Stomach (tissue), 9 donors: ENCODE data around the gene WBP2NL. TPM values are rescaled to one million over a fixed set of nuclear protein-coding genes. Genes with fewer than 3 reads are reported as not detected.

ENCODE experiments used
- DNase-seq, 2 donors: peaks; one replicate each; pipeline versions ENCODE4 v3.0.0 to v3.0.0-alpha.2; 2013 to 2019
- H3K27ac ChIP-seq, 5 donors: fragments of 200-600 bp in 4 of 5; sonication (generic) in 4 of 5; one replicate each; pipeline ENCODE4 v1.5.1; 2013 to 2019; ENCODE audit warnings: mild to moderate bottlenecking in 1 of 5, moderate library complexity in 1 of 5
- H3K27me3 ChIP-seq, 3 donors: fragments of 200-600 bp; sonication (generic); one replicate each; pipeline ENCODE4 v1.5.1; 2017 to 2019; ENCODE audit warnings: mixed run types in 1 of 3
- H3K36me3 ChIP-seq, 4 donors: fragments of 200-600 bp; sonication (generic); 1 replicate in 3 of 4; 2 replicates in 1 of 4; pipeline ENCODE4 v1.5.1; 2016 to 2019
- H3K4me1 ChIP-seq, 4 donors: fragments of 200-600 bp; sonication (generic); one replicate each; pipeline ENCODE4 v1.5.1; 2016 to 2019
- H3K4me3 ChIP-seq, 4 donors: fragments of 200-600 bp; sonication (generic) in 3 of 4; one replicate each; pipeline ENCODE4 v1.5.1; 2016 to 2019; ENCODE audit warnings: mild to moderate bottlenecking in 1 of 4
- H3K9me3 ChIP-seq, 4 donors: fragments of 200-600 bp; sonication (generic); one replicate each; pipeline ENCODE4 v1.5.1; 2016 to 2019
- CTCF ChIP-seq, 7 experiments: fragments of 450-650 bp in 4 of 7; fragments of 200-600 bp in 3 of 7; sonication (generic) in 3 of 7; IDR thresholded peaks; one replicate each; pipeline ENCODE4 v1.5.1; 2016 to 2019; ENCODE audit warnings: antibody characterized with exemption in 7 of 7, control low read depth in 2 of 7, mild to moderate bottlenecking in 1 of 7
- EP300 ChIP-seq: sonication (generic); formaldehyde crosslinking; IDR thresholded peaks from one replicate; pipeline ENCODE4 v1.6.1; 2017; ENCODE audit warnings: antibody characterized with exemption
- POLR2A ChIP-seq, 4 donors: fragments of 450-650 bp; IDR thresholded peaks; one replicate each; pipeline ENCODE4 v1.6.1; 2016; ENCODE audit warnings: antibody characterized with exemption in 4 of 4, control low read depth in 2 of 4, mild to moderate bottlenecking in 1 of 4, moderate library complexity in 1 of 4
- POLR2AphosphoS5 ChIP-seq, 3 donors: sonication (generic); formaldehyde crosslinking; IDR thresholded peaks; one replicate each; pipeline ENCODE4 v1.6.1; 2016; ENCODE audit warnings: antibody characterized with exemption in 3 of 3
- WGBS, 5 donors: extraction: QIAGEN DNeasy Blood & Tissue Kit in 3 of 5; methylation state at CpG; one replicate each; pipeline versions ENCODE4 v1.1.5 to v1.1.7; 2013 to 2018; 5-methylcytosine and 5-hydroxymethylcytosine counted together
- intact Hi-C: fragments of 100-400 bp; cut with DNase I; formaldehyde crosslinking; loops from one replicate; pipeline ENCODE4 v1.15.1; 2023; ENCODE audit warnings: low total_unique reads
- polyA plus RNA-seq, 3 donors: library from polyadenylated mRNA; stranded (reverse); fragments of 200-250 nt; gene quantifications; one replicate each; pipeline ENCODE4 v1.2.3, GENCODE V29; 2013
- small RNA-seq, 4 donors: library from RNA; depleted of rRNA; stranded (forward); fragments of <200 nt; gene quantifications; one replicate each; pipeline ENCODE3, GENCODE V24; 2016
- total RNA-seq, 5 donors: library from RNA; depleted of rRNA; stranded (reverse); fragments of >200 nt; gene quantifications; one replicate each; pipeline versions ENCODE4 v1.1.0 to v1.2.3, GENCODE V29; 2014 to 2016
- donor health status: healthy with polysubstance abuse.
- donor health status: Bipolar disorder and iron deficiency.
- donor health status: healthy.

The WBP2NL gene
- total and polyA plus RNA-seq, 8 donors, result 1.2 to 4.8 (median 1.2) TPM; not detected in 3

- Histone ChIP-seq H3K4me3 (peak overlapping the region; percentile 59 to 81 (median 68)), H3K4me1 (peaks cover 41 to 71% (median 56%) of the 10 kb centered on the region in 4 donors), H3K36me3 (peaks cover 7 to 22% (median 21%) of the 10 kb centered on the region in 4 donors), H3K9me3 (no peaks in the 10 kb centered on the region), H3K27ac (peak overlapping the region; percentile 93 to 97 (median 95)), H3K27me3 (no peaks in the 10 kb centered on the region)
- TF ChIP-seq EP300, result no peak
- TF ChIP-seq POLR2AphosphoS5 (IDR thresholded peaks at IDR 0.05), result no peak
- no peak for TF ChIP-seq CTCF (IDR thresholded peaks at IDR 0.05)
- TF ChIP-seq POLR2A (IDR thresholded peaks at IDR 0.05), result no peak
- peak in 1 of 2 donors; percentile 39 for DNase-seq
- intact Hi-C loops, result no loop called here
- WGBS, 5 donors, result 46 to 57% (median 51%) methylated on average over 9 of the region's 9 CpGs
Measured at GRCh38 chr22:42074846-42075676, 76.5 kb downstream of the WBP2NL start.

GRCh38 chr22:42076764-42077485 lies 78.3 kb downstream of the WBP2NL start:
- H3K27me3 ChIP-seq, result no peaks in the 10 kb centered on the region
- no peaks in the 10 kb centered on the region for H3K9me3 ChIP-seq
- H3K27ac ChIP-seq, result peak overlapping the region in 3 of 5 donors; percentile 96 to 99 (median 99)
- DNase-seq, result peak in 1 of 2 donors; percentile 22
- no peak overlapping the region for H3K4me3 ChIP-seq
- H3K36me3 ChIP-seq, result peaks cover 7 to 24% (median 22%) of the 10 kb centered on the region in 4 donors
- TF ChIP-seq POLR2AphosphoS5 (IDR thresholded peaks at IDR 0.05) (no peak), CTCF (IDR thresholded peaks at IDR 0.05) (no peak), POLR2A (IDR thresholded peaks at IDR 0.05) (no peak), EP300 (no peak)
- intact Hi-C loops, result no loop called here
- WGBS, 5 donors, result 89 to 95% (median 91%) methylated on average over 15 to 20 of the region's 20 CpGs
- H3K4me1 ChIP-seq, result peaks cover 41 to 73% (median 59%) of the 10 kb centered on the region in 4 donors

- WGBS, 5 donors, result 80 to 94% (median 82%) methylated on average over 16 to 21 of the region's 21 CpGs
- H3K27me3 ChIP-seq, result no peaks in the 10 kb centered on the region
- peaks cover 10 to 30% (median 29%) of the 10 kb centered on the region in 4 donors for H3K36me3 ChIP-seq
- peak overlapping the region; percentile 90 to 99 (median 99) for H3K27ac ChIP-seq
- no peak overlapping the region for H3K4me3 ChIP-seq
- H3K4me1 ChIP-seq, result peaks cover 41 to 72% (median 61%) of the 10 kb centered on the region in 4 donors
- TF ChIP-seq EP300, result no peak
- TF ChIP-seq POLR2AphosphoS5 (IDR thresholded peaks at IDR 0.05), result no peak
- TF ChIP-seq POLR2A (IDR thresholded peaks at IDR 0.05), result no peak
- no peak for TF ChIP-seq CTCF (IDR thresholded peaks at IDR 0.05)
- intact Hi-C loops, result no loop called here
- no peak for DNase-seq
- no peaks in the 10 kb centered on the region for H3K9me3 ChIP-seq
Measured at GRCh38 chr22:42077486-42078125, 79.0 kb downstream of the WBP2NL start.

Small RNA genes lying within 50 kb of the gene (small RNA-seq; reads per million reads assigned to genes)
- gene SNORD13P1, result 0 reads per million in 4 donors

Other genes with a start within 250 kb of the WBP2NL start
- 10 to 100 TPM in 2 of 5 donors, 1 to 10 TPM in 2, not detected in 1; 4.9 to 16.5 (median 12.1) TPM for gene CCDC134, start 198.1 kb upstream of the WBP2NL start, total RNA-seq
- gene CCDC134, start 198.1 kb upstream of the WBP2NL start, polyA plus RNA-seq, result 1 to 10 TPM in 2 of 3 donors, not detected in 1; 1.6 to 2.5 TPM
- 100 to 1,000 TPM in 1 of 5 donors, 10 to 100 TPM in 4; 41.3 to 159 (median 91.7) TPM for gene SREBF2, start 165.7 kb upstream of the WBP2NL start, total RNA-seq
- gene SREBF2, start 165.7 kb upstream of the WBP2NL start, polyA plus RNA-seq, result 10 to 100 TPM; 12.2 to 48.7 (median 29.8) TPM
- not detected for gene SHISA8, start 83.7 kb upstream of the WBP2NL start, total RNA-seq
- gene SHISA8, start 83.7 kb upstream of the WBP2NL start, polyA plus RNA-seq, result under 1 TPM in 1 of 3 donors, not detected in 2; 0.15 TPM
- under 1 TPM in 2 of 5 donors, not detected in 3; 0.55 to 0.87 TPM for gene TNFRSF13C, start 72.0 kb upstream of the WBP2NL start, total RNA-seq
- gene TNFRSF13C, start 72.0 kb upstream of the WBP2NL start, polyA plus RNA-seq, result 1 to 10 TPM in 1 of 3 donors, under 1 TPM in 1, not detected in 1; 0.31 to 1.1 TPM
- 10 to 100 TPM in 2 of 5 donors, 1 to 10 TPM in 2, not detected in 1; 6.1 to 64.3 (median 11.1) TPM for gene CENPM, start 51.6 kb upstream of the WBP2NL start, total RNA-seq
- gene CENPM, start 51.6 kb upstream of the WBP2NL start, polyA plus RNA-seq, result 10 to 100 TPM; 15.1 to 22.5 (median 15.8) TPM
- gene SEPTIN3, start 29.3 kb upstream of the WBP2NL start, total RNA-seq, result 1 to 10 TPM in 1 of 5 donors, under 1 TPM in 1, not detected in 3; 0.72 to 1.1 TPM
- 1 to 10 TPM in 1 of 3 donors, under 1 TPM in 2; 0.61 to 1.4 (median 0.63) TPM for gene SEPTIN3, start 29.3 kb upstream of the WBP2NL start, polyA plus RNA-seq
- gene NAGA, start 72.0 kb downstream of the WBP2NL start, total RNA-seq, result 10 to 100 TPM in 4 of 5 donors, 1 to 10 TPM in 1; 2.3 to 55.8 (median 24.2) TPM
- gene NAGA, start 72.0 kb downstream of the WBP2NL start, polyA plus RNA-seq, result 1 to 10 TPM; 8.4 to 9.8 (median 9.5) TPM
- 10 to 100 TPM; 12.9 to 30.1 (median 21.6) TPM for gene PHETA2, start 75.5 kb downstream of the WBP2NL start, total RNA-seq
- gene PHETA2, start 75.5 kb downstream of the WBP2NL start, polyA plus RNA-seq, result 10 to 100 TPM in 2 of 3 donors, 1 to 10 TPM in 1; 8.4 to 21.5 (median 17.3) TPM
- 10 to 100 TPM in 3 of 5 donors, 1 to 10 TPM in 2; 2.9 to 20.7 (median 12.1) TPM for gene SMDT1, start 80.9 kb downstream of the WBP2NL start, total RNA-seq
- 100 to 1,000 TPM; 101 to 232 (median 104) TPM for gene SMDT1, start 80.9 kb downstream of the WBP2NL start, polyA plus RNA-seq
- gene NDUFA6, start 92.0 kb downstream of the WBP2NL start, total RNA-seq, result 10 to 100 TPM; 49.4 to 66.3 (median 59.4) TPM
- 100 to 1,000 TPM; 122 to 167 (median 143) TPM for gene NDUFA6, start 92.0 kb downstream of the WBP2NL start, polyA plus RNA-seq
- gene CYP2D6, start 132.0 kb downstream of the WBP2NL start, total RNA-seq, result 10 to 100 TPM in 3 of 5 donors, under 1 TPM in 2; 0.72 to 22.8 (median 11.9) TPM
- gene CYP2D6, start 132.0 kb downstream of the WBP2NL start, polyA plus RNA-seq, result 1 to 10 TPM in 2 of 3 donors, under 1 TPM in 1; 1.00 to 5.2 (median 1.5) TPM